Mesendoderm (in vitro differentiated cells): Measurements from ENCODE around the gene GNAT3. TPM values are rescaled to one million over a fixed set of nuclear protein-coding genes. Genes with fewer than 3 reads are reported as not detected.

Source experiments
- DNase-seq: peaks from one replicate; pipeline ENCODE4 v3.0.0; 2013
- H2AK5ac ChIP-seq: 2 replicates; pipeline ENCODE4 v1.6.1; 2013; ENCODE audit warnings: low read length, inconsistent platforms
- H2BK120ac ChIP-seq: 2 replicates; pipeline ENCODE4 v1.6.1; 2013; ENCODE audit warnings: low read depth, mild to moderate bottlenecking, low read length, moderate library complexity, mixed read lengths
- H2BK15ac ChIP-seq: replicated peaks from 2 replicates; pipeline ENCODE4 v1.6.1; 2013; ENCODE audit warnings: low read depth, mild to moderate bottlenecking, moderate library complexity
- H2BK5ac ChIP-seq: 2 replicates; pipeline ENCODE4 v1.6.1; 2013; ENCODE audit warnings: low read length, inconsistent platforms
- H3K18ac ChIP-seq: 2 replicates; pipeline ENCODE4 v1.6.1; 2013; ENCODE audit warnings: mild to moderate bottlenecking, low read length, mixed read lengths
- H3K23ac ChIP-seq: one replicate; pipeline ENCODE4 v1.6.1; 2013; ENCODE audit warnings: low read length
- H3K27ac ChIP-seq: 2 replicates; pipeline ENCODE4 v1.5.1; 2013; ENCODE audit warnings: low read depth, mild to moderate bottlenecking, inconsistent platforms, low read length, moderate library complexity
- H3K27me3 ChIP-seq: 2 replicates; pipeline ENCODE4 v1.6.1; 2013; ENCODE audit warnings: low read length, control low read depth, mild to moderate bottlenecking, inconsistent platforms; ENCODE audit not compliant: insufficient read depth, poor library complexity
- H3K36me3 ChIP-seq: 2 replicates; pipeline ENCODE4 v1.6.1; 2013; ENCODE audit warnings: low read length, inconsistent platforms; ENCODE audit not compliant: control insufficient read depth, insufficient read depth
- H3K4ac ChIP-seq: one replicate; pipeline ENCODE4 v1.6.1; 2013; ENCODE audit warnings: low read depth, mild to moderate bottlenecking, low read length, moderate library complexity
- H3K4me1 ChIP-seq: 2 replicates; pipeline ENCODE4 v1.6.1; 2013; ENCODE audit warnings: low read depth, low read length, inconsistent platforms; ENCODE audit not compliant: control insufficient read depth
- H3K4me2 ChIP-seq: 2 replicates; pipeline ENCODE4 v1.6.1; 2013; ENCODE audit warnings: low read length
- H3K4me3 ChIP-seq: 2 replicates; pipeline ENCODE4 v1.5.1; 2013; ENCODE audit warnings: mild to moderate bottlenecking, low read length
- H3K56ac ChIP-seq: one replicate; pipeline ENCODE4 v1.6.1; 2013; ENCODE audit warnings: low read length
- H3K79me1 ChIP-seq: 2 replicates; pipeline ENCODE4 v1.6.1; 2013; ENCODE audit warnings: low read length, inconsistent platforms
- H3K79me2 ChIP-seq: 2 replicates; pipeline ENCODE4 v1.6.1; 2013; ENCODE audit warnings: mild to moderate bottlenecking, low read length; ENCODE audit not compliant: control insufficient read depth, insufficient read depth
- H3K9ac ChIP-seq: 2 replicates; pipeline ENCODE4 v1.6.1; 2013; ENCODE audit warnings: low read length, inconsistent platforms
- H4K5ac ChIP-seq: one replicate; pipeline ENCODE4 v1.6.1; 2013; ENCODE audit warnings: low read length
- H4K8ac ChIP-seq: one replicate; pipeline ENCODE4 v1.6.1; 2013; ENCODE audit warnings: low read depth, mild to moderate bottlenecking, control low read depth, low read length, moderate library complexity
- WGBS: extraction: QIAGEN DNeasy Blood & Tissue Kit; methylation state at CpG from one replicate; pipeline ENCODE4 v1.1.7; 2013; ENCODE audit warnings: low lambda C conversion rate, missing lambda C conversion rate; ENCODE audit not compliant: insufficient coverage; ENCODE audit errors: extremely low coverage; 5-methylcytosine and 5-hydroxymethylcytosine counted together
- polyA plus RNA-seq, 2 experiments: library from polyadenylated mRNA; stranded (reverse); fragments of 200-250 nt; gene quantifications; one replicate each; pipeline ENCODE4 v1.2.3, GENCODE V29; 2013

The GNAT3 gene
- not detected for polyA plus RNA-seq (2013, experiment 1 of 2)
- not detected for polyA plus RNA-seq (2013, experiment 2 of 2)

GRCh38 chr7:80511964-80512363 is at the start of gene GNAT3:
Gene GNAT3, minus strand, starts transcription at chr7:80512064. Its CDS starts 138 bp downstream, at chr7:80511926.
- Histone ChIP-seq H3K79me2 (no peaks in the 10 kb centered on the region), H3K4me2 (no peak within 1 kb of the TSS), H2BK5ac (no peak within 1 kb of the TSS), H3K27ac (no peak within 1 kb of the TSS), H4K5ac (no peak within 1 kb of the TSS), H3K27me3 (no peaks in the 10 kb centered on the region), H3K56ac (no peak within 1 kb of the TSS), H3K4me1 (no peaks in the 10 kb centered on the region), H4K8ac (no peak within 1 kb of the TSS), H3K4me3 (no peak within 1 kb of the TSS), H3K79me1 (no peaks in the 10 kb centered on the region), H3K9ac (no peak within 1 kb of the TSS), H2AK5ac (no peak within 1 kb of the TSS), H3K18ac (no peak within 1 kb of the TSS), H3K36me3 (no peaks in the 10 kb centered on the region), H2BK15ac (no peak within 1 kb of the TSS), H3K23ac (no peak within 1 kb of the TSS), H2BK120ac (no peak within 1 kb of the TSS), H3K4ac (no peak within 1 kb of the TSS)
- no CpG with 5 or more reads among the region's 3 CpGs for WGBS
- no peak for DNase-seq

- Histone ChIP-seq H3K36me3 (no peaks in the 10 kb centered on the region), H3K27me3 (no peaks in the 10 kb centered on the region), H2AK5ac (no peak overlapping the region), H3K79me1 (no peaks in the 10 kb centered on the region), H3K9ac (no peak overlapping the region), H4K5ac (no peak overlapping the region), H3K4me2 (no peak overlapping the region), H3K18ac (no peak overlapping the region), H3K23ac (no peak overlapping the region), H2BK120ac (no peak overlapping the region), H3K4me3 (no peak overlapping the region), H4K8ac (no peak overlapping the region), H3K79me2 (no peaks in the 10 kb centered on the region), H3K27ac (no peak overlapping the region), H3K4ac (no peak overlapping the region), H3K4me1 (no peaks in the 10 kb centered on the region), H2BK5ac (no peak overlapping the region), H2BK15ac (no peak overlapping the region), H3K56ac (no peak overlapping the region)
- no peak for DNase-seq
- WGBS = no CpG with 5 or more reads among the region's 3 CpGs
Observed at GRCh38 chr7:80558116-80558515, 46.3 kb upstream of the GNAT3 start.

- no peaks in the 10 kb centered on the region for H3K4me1 ChIP-seq
- no peaks in the 10 kb centered on the region for H3K27me3 ChIP-seq
- H3K36me3 ChIP-seq = no peaks in the 10 kb centered on the region
- no peak overlapping the region for H3K4ac ChIP-seq
- no peak overlapping the region for H3K56ac ChIP-seq
- no peak overlapping the region for H3K27ac ChIP-seq
- no peak overlapping the region for H3K23ac ChIP-seq
- H2AK5ac ChIP-seq = no peak overlapping the region
- no peak overlapping the region for H2BK5ac ChIP-seq
- no CpG with 5 or more reads among the region's 1 CpG for WGBS
- no peak overlapping the region for H2BK15ac ChIP-seq
- H3K4me2 ChIP-seq = no peak overlapping the region
- no peaks in the 10 kb centered on the region for H3K79me2 ChIP-seq
- no peaks in the 10 kb centered on the region for H3K79me1 ChIP-seq
- no peak overlapping the region for H4K5ac ChIP-seq
- H2BK120ac ChIP-seq = no peak overlapping the region
- H3K18ac ChIP-seq = no peak overlapping the region
- DNase-seq = no peak
- no peak overlapping the region for H3K4me3 ChIP-seq
- no peak overlapping the region for H4K8ac ChIP-seq
- no peak overlapping the region for H3K9ac ChIP-seq
Observed at GRCh38 chr7:80552031-80552694, 40.3 kb upstream of the GNAT3 start.

- H3K27ac ChIP-seq = no peak overlapping the region
- no CpG with 5 or more reads among the region's 2 CpGs for WGBS
Observed at GRCh38 chr7:80550005-80550404, 38.1 kb upstream of the GNAT3 start.

GRCh38 chr7:80548840-80549530 is 37.1 kb upstream of the GNAT3 start:
- no peak overlapping the region for H3K4ac ChIP-seq
- no peak overlapping the region for H4K5ac ChIP-seq
- no peaks in the 10 kb centered on the region for H3K36me3 ChIP-seq
- no peak overlapping the region for H3K27ac ChIP-seq
- H3K79me1 ChIP-seq = no peaks in the 10 kb centered on the region
- H2BK15ac ChIP-seq = no peak overlapping the region
- no peak overlapping the region for H3K9ac ChIP-seq
- H4K8ac ChIP-seq = no peak overlapping the region
- no peak overlapping the region for H3K18ac ChIP-seq
- H2BK120ac ChIP-seq = no peak overlapping the region
- no peaks in the 10 kb centered on the region for H3K27me3 ChIP-seq
- H3K79me2 ChIP-seq = no peaks in the 10 kb centered on the region
- DNase-seq = no peak
- no peak overlapping the region for H2AK5ac ChIP-seq
- H3K56ac ChIP-seq = no peak overlapping the region
- no peak overlapping the region for H3K4me2 ChIP-seq
- H3K4me3 ChIP-seq = no peak overlapping the region
- no peak overlapping the region for H2BK5ac ChIP-seq
- H3K4me1 ChIP-seq = no peaks in the 10 kb centered on the region
- no peak overlapping the region for H3K23ac ChIP-seq

More at GRCh38 chr7:80550005-80550404, 38.1 kb upstream of the GNAT3 start:
- no peak overlapping the region for H2BK15ac ChIP-seq
- no peak overlapping the region for H3K56ac ChIP-seq
- H3K18ac ChIP-seq = no peak overlapping the region
- no peak overlapping the region for H3K9ac ChIP-seq
- no peak overlapping the region for H3K23ac ChIP-seq
- no peak overlapping the region for H2BK5ac ChIP-seq
- no peak overlapping the region for H3K4me2 ChIP-seq
- no peak overlapping the region for H2AK5ac ChIP-seq
- no peaks in the 10 kb centered on the region for H3K4me1 ChIP-seq
- no peak overlapping the region for H4K5ac ChIP-seq
- H3K4me3 ChIP-seq = no peak overlapping the region
- H3K79me2 ChIP-seq = no peaks in the 10 kb centered on the region
- H2BK120ac ChIP-seq = no peak overlapping the region
- H3K27me3 ChIP-seq = no peaks in the 10 kb centered on the region
- H3K79me1 ChIP-seq = no peaks in the 10 kb centered on the region
- H3K36me3 ChIP-seq = no peaks in the 10 kb centered on the region
- H3K4ac ChIP-seq = no peak overlapping the region
- no peak overlapping the region for H4K8ac ChIP-seq
- DNase-seq = no peak
